Suprapubic skin (tissue), 4 donors: ENCODE measurements around the gene PARD3B.

Source experiments
- CTCF ChIP-seq, 2 donors: fragments of 200-600 bp in 1 of 2; fragments of 450-650 bp in 1 of 2; sonication (generic) in 1 of 2; IDR thresholded peaks; one replicate each; pipeline ENCODE4 v1.5.1; 2016 to 2019; ENCODE audit warnings: antibody characterized with exemption in 2 of 2, mild to moderate bottlenecking in 1 of 2, moderate library complexity in 1 of 2
- POLR2A ChIP-seq, 2 donors: fragments of 450-650 bp; IDR thresholded peaks; one replicate each; pipeline ENCODE4 v1.6.1; 2017; ENCODE audit warnings: antibody characterized with exemption in 2 of 2, mild to moderate bottlenecking in 2 of 2, moderate library complexity in 2 of 2
- POLR2AphosphoS5 ChIP-seq, 3 donors: sonication (generic); formaldehyde crosslinking; IDR thresholded peaks; one replicate each; pipeline ENCODE4 v1.6.1; 2017; ENCODE audit warnings: antibody characterized with exemption in 3 of 3

GRCh38 chr2:205651719-205652118 is 1106.4 kb downstream of the PARD3B start:
- TF ChIP-seq POLR2AphosphoS5 (IDR thresholded peaks at IDR 0.05) (no peak), CTCF (IDR thresholded peaks at IDR 0.05) (no peak), POLR2A (IDR thresholded peaks at IDR 0.05) (no peak)
